Forelimb muscle (tissue), 1 donor: ENCODE results near the gene DTX2. TPM values are rescaled to one million over a fixed set of nuclear protein-coding genes. Genes with fewer than 3 reads are reported as not detected.
"Not testable (repeated sequence)": the region's sequence is repeated elsewhere in the genome, so short reads cannot be mapped to it uniquely, and the experiment has no call there.

Experiments used
- DNase-seq: peaks from one replicate; pipeline ENCODE4 v3.0.0-alpha.2; 2013; ENCODE audit warnings: low read depth
- polyA plus RNA-seq: library from polyadenylated mRNA; unstranded; fragments of 120-200 nt; gene quantifications from one replicate; pipeline ENCODE4 v1.2.1, GENCODE V29; 2013; ENCODE audit not compliant: insufficient read length

Gene DTX2
- polyA plus RNA-seq, 1 donor = 7.5 TPM

DNA sequence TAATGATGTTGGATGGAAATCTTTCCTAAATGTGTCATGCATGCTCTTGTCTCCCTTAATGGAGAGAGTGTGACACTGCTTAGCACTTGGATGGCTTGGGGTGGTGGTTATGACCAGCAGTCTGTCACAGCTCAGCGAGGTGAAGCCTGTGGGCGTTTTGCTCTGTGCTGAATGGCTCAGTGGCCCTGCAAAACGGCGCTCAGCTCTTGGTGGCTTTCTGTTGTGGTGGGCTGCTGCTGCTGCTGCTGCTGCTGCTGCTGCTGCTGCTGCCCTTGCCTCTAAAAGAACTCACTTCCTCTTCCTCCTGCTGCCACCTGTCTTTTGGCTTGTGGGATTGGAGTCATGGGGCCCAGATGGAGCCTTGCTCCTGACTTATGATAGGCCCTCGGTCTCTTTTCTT, 25.1 kb downstream of the DTX2 start:
- DNase-seq = not testable (repeated sequence)

DNA sequence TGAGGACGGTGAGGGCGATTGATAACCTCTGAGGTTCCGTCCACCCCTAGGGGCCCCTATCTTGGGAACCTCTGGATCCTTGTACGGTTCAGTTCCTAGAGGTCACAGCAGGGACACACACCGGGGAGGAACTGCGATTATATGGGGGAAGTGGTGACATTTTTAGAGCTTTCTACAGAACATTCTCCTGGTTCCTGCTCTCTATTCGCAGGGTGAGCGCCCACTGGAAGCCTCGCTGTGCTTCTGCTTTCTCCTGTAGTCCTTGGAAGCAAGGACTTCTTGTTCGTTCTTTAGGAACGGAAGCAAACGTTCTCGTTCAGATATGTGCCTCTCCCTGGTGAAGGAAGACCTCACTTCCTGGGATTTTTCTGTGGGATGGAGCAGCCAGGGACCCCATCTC, 26.5 kb downstream of the DTX2 start:
- DNase-seq = not testable (repeated sequence)

DNA sequence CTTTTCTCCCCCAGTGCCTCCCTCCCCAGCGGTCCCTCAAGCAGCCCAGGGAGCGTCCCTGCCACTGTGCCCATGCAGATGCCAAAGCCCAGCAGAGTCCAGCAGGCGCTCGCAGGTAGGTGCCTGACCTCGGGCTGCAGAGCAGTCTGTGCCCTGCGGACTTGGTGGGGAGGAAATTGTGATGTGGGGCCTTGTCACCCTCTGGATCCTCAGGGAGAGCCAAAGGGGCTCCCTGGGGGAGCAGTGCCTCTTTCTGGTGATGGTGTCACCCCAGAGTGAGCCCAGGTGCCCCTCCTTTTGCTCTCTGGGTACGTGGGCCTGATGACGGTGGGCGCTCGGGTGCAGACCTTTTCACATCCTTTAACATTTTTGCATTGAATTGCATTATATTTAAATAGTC, 30.6 kb downstream of the DTX2 start:
- DNase-seq = not testable (repeated sequence)

GRCh38 chr7:76495717-76496116, 34.2 kb downstream of the DTX2 start:
- DNase-seq = not testable (repeated sequence)

DNA sequence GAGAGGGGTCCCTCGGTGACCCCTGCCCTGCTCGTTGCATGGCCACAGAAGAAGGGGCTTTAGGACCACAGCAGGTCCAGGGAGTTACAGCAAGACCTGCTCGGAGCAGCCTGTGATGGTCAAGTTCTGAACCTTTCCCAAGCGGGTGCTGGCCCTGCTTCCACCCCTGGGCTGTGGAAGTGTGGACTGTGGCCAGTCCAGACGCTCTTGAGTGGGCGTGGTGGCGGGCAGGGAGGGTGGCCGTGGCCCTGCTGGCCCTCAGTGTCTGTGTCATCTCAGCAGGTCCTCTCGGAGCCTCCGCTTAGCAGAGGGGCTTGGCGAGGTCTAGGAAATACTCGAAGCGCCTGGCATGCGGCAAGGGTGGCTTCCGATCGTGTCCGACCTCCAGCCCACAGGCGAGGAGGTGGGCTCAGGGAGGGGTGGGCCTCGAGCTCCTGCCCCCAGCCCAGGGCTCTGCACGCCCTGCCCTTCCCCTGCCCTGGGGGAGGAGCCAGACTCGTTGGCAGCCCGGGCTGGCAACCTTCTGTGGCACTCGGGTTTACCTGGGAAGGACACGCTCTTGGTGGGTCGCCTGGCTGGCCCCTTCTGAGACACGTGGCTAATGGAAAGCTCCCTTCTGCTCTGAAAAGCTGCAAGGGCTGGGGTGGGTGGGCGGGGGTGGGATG, 36.5 kb downstream of the DTX2 start:
- not testable (repeated sequence) for DNase-seq

DNA sequence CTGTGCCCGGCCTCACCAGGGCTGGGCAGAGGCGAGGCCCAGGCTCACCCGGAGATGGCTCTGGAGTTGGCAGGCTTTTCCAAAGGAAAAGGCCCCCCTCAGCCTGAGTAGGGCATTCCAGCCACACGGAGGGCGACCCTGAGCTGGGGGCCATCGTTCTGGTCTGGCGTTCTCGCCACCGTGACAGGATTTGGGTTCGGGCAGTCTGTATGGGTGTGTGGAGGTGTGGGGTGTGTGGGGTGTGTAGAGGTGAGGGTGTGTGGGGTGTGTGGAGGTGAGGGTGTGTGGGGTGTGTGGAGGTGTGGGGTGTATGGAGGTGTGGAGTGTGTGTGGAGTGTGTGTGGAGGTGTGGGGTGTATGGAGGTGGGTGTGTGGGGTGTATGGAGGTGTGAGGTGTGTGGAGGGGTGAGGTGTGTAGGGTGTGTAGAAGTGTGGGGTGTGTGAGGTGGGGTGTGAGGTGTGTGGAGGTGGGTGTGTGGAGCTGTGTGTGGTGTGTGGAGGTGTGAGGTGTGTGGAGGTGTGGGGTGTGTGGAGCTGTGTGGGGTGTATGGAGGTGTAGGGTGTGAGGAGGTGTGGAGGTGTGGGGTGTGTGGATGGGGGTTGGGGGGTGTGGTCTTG, 37.2 kb downstream of the DTX2 start:
- not testable (repeated sequence) for DNase-seq

DNA sequence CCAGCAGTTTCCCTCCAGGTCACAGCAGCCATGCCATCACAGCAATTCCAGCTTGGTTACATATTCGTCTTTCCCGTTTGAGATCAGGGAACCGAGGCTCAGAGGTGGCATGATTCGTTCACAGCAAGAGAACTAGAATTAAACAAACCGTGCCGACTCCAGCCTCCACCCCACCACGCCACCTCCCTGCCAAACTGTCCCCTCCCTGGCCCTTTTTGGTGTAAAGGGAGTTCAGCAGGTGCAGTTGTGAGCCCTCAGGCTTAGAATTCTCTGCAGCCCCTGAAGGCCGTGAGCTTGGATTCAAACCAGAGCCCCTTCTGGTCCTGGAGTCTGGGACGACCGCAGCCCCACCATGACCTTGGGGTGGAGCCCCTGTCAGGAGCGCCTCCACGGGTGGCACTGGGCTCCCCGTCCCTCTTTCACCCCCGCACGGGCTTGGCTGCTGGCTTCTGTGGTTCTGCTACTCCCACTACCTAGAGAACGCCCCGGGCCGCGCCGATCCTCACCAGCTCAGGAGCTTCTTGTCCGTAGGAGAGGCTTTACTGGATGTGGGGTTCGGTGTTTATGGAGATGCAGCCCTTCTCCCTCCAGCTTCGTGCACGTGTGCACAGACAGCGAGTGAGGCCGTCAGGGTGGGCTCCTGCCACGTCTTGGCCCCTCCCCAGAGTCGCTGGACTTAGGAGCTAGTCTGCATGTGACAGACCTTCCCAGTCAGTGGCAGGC, 37.9 kb downstream of the DTX2 start:
- DNase-seq = not testable (repeated sequence)

DNA sequence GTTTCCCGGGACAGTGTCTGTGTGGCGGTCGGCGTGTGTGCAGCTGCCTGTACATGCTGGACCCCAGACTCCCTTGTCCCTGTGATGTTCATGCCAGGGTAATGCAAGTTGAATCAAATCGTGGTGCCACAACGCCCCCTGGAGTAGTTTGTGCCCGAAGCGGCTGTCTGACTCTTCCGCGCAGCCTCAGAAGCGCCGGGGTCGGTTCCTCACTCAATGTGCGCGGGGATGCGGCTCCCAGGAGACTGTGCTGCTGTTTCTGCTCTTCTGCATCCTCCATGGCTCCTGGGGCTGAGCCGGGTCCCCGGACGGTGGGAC, 38.4 kb downstream of the DTX2 start:
- not testable (repeated sequence) for DNase-seq

DNA sequence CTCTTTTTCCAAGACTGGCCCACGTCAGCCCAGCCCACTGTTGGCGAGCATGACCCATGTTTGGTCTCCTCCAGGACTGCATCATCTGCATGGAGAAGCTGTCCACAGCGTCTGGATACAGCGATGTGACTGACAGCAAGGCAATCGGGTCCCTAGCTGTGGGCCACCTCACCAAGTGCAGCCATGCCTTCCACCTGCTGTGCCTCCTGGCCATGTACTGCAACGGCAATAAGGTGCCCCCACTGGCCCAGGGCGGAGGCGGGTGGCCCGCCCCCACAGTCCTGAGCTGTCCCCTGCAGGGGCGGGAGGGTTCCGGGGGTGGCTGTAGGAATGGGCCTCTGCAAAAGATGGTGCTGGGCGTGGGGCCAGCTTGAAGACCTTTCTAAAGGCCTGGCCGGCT, 40.7 kb downstream of the DTX2 start:
- DNase-seq = not testable (repeated sequence)

GRCh38 chr7:76502836-76503235, 41.3 kb downstream of the DTX2 start:
- DNase-seq = not testable (repeated sequence)

- not testable (repeated sequence) for DNase-seq
Observed at GRCh38 chr7:76503244-76503643, 41.7 kb downstream of the DTX2 start.

- DNase-seq = not testable (repeated sequence)
Observed at GRCh38 chr7:76504351-76505167, 43.0 kb downstream of the DTX2 start.

- no peak for DNase-seq
Observed at GRCh38 chr7:76505168-76506080, 43.9 kb downstream of the DTX2 start.

DNA sequence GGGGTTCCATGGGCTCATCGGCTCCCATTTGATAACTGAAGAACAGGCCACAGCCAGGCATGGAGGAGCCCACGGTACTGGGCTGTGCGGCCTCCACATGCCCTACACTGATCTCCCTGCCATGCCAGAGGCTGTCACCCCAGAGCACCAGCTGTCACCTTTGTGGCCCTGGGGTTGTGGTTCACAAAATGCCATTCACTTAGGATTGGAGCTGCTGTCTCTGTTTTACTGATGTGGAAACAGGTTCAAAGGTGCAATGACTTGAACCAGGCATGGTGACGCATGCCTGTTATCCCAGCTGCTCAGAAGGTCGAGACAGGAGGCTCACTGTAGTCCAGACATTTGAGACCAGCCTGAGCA, 44.6 kb downstream of the DTX2 start:
- no peak for DNase-seq

- not testable (repeated sequence) for DNase-seq
Observed at GRCh38 chr7:76506643-76507042, 45.1 kb downstream of the DTX2 start.

DNA sequence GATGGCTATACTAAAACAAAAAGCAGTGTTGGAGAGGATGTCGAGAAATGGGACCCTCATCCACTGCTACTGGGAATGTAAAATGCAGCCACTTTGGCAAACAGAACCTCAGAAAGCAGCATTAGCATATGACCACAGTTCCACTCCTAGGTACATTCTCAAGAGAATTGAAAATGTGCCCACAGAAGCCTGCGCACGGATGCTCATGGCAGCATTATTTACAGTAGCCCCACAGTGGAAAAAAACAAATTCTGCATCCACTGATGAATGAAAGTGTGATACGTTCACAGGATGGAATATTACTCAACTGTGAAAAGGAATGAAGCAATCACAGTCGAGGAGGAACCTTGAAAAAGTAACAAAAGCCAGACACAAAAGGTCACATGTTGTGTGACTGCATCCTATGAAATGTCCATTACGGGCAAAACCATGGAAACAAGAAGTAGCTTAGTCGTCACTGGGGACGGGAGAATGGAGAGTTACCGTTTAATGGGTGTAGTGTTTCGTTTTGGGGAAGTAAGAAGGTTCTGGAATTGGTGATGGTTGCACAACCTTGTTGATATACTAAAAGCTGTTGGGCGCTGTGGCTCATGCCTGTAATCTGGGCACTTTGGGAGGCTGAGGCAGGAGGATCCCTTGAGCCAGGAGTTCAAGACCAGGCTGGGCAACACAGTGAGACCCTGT, 46.4 kb downstream of the DTX2 start:
- no peak for DNase-seq

DNA sequence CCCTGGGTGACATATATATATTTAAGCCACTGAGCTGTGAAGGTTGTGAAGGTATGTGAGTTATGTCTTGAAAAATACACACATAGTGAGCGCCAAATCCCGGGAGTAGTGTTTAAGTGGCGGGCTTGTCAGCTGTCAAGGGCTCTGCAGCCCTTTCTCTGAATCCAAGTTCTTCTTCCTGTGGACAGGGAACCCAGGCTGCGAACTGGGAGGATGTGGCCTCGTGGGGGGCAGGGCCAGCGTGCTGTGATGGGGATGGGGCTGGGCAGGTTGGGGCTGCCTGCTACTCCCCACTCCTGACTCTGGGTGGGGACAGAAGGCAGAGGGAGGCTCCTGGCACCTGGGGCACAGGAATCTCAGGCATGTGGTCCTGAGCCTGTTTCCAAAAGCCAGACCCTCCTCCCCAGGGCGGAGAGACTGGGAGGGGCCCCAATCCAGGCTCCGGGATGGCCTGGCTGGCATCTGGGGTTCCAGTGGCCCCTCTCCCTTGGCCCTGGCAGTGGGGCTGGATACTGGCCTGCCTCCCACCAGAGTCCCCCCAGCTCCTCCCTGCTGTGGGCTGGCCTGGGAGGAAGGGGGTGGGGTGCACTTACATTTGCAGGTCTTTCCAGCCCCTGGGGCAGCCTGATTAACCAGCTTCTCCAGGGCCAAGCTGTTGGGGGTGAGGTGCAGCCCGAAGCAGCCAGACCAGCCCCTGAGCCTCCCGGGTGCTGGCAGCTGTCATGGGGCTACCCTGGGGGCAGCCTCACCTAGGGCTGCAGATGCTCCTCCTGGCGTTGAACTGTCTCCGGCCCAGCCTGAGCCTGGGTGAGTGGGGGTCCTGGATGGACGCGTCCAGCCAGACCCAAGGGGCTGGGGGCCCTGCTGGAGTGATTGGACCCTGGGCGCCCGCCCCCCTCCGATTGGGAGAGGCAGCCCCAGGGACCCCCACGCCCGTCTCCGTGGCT, 48.7 kb downstream of the DTX2 start, which contains the start of gene UPK3B:
Gene UPK3B, plus strand, starts transcription at position 622 of the 947 bp plus-strand sequence. Its CDS starts 101 bp downstream, at position 723.
- no peak for DNase-seq

DNA sequence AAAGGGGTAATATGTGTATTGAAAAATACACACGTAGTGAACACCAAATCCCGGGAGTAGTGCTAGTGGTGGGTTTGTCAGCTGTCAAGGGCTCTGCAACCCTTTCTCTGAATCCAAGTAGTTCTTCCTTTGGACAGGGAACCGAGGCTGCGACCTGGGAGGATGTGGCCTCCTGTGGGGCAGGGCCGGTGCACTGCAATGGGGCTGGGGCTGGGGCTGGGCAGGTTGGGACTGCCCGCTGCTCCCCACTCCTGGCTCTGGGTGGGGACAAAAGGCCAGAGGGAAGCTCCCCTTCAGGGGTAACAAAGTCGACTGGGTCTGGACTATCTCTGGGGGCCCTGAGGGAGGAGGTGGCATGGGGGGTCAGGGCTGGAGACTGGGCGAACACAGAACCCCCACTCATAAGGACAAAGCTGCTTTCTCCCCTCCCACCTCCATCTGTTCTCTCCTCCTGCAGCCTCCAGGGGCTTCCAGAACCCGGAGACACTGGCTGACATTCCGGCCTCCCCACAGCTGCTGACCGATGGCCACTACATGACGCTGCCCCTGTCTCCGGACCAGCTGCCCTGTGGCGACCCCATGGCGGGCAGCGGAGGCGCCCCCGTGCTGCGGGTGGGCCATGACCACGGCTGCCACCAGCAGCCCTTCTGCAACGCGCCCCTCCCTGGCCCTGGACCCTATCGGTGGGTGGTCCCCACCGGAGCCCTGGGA, 49.8 kb downstream of the DTX2 start:
- DNase-seq = not testable (repeated sequence)
